RKO (cell line): ENCODE results near the gene HSPH1.
A peak's percentile ranks its signal among the peaks of the same experiment; 100 is the strongest.

Experiments used
- DNase-seq: peaks from one replicate; pipeline ENCODE4 v3.0.0-alpha.2; 2016; ENCODE audit warnings: low spot score

The HSPH1 gene

GRCh38 chr13:31161557-31162150 lies at the start of gene HSPH1:
TSS of gene HSPH1 (minus strand) at chr13:31161904. CDS start at chr13:31161582, 322 bp downstream.
- DNase-seq: peak; percentile 98

GRCh38 chr13:31209841-31210210 lies 48.1 kb upstream of the HSPH1 start:
- no peak for DNase-seq

DNA sequence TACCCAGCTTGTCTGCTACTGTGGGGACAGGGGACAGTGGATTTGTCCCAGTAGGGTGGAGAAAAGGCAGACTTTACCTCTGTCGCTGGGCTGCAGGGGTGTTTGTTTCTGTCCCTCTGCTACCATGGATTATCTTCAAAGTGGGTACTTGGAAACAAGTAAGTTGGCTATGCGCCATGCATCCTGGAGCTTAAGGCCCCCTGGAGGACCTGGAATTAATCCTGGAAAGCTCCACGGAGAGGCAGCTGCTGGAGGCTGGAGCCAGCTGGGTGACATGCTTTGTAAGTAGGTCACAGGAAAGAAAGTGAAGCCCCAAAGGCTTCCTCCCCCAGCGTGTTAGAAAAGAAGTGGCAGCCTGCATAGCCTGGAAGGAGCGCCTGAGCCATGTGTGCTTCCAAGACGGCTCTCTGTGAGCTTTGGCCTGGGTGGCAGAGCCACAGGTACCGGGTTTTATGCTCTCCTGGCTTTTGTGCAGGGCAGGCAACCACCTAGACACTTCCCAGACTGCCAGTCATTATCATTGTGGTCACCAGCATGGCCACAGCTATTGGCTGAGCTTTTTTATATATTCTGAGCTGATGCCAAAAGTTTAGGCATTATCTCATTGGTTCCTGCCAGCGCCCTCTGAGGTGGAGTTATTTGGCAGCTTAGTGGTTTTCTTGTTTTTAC lies 47.6 kb upstream of the HSPH1 start:
- DNase-seq: no peak

- DNase-seq: no peak
Observed at GRCh38 chr13:31208559-31209122, 46.9 kb upstream of the HSPH1 start.

- DNase-seq: no peak
Observed at GRCh38 chr13:31207661-31208552, 46.2 kb upstream of the HSPH1 start.

DNA sequence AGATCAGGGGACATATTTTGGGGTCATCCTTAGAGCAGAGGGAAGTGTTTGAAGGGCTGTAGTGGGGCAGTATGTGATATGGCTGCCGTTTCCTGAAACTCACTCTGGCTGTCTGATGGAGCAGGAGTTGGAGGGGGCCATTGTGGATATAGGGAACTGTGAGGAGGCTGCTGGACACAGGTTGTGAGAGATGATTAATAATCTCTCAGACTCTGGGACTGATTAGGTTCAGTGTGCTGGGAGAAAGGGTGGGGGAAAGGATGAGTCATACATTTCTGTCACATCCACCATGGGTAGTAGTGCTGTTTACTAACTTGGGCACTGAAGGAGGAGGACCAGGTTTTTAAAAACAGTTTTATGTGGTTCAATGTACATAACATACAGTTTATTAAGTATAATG lies 42.9 kb upstream of the HSPH1 start:
- peak; percentile 66 for DNase-seq

GRCh38 chr13:31201341-31202031 lies 39.8 kb upstream of the HSPH1 start:
- peak; percentile 68 for DNase-seq

DNA sequence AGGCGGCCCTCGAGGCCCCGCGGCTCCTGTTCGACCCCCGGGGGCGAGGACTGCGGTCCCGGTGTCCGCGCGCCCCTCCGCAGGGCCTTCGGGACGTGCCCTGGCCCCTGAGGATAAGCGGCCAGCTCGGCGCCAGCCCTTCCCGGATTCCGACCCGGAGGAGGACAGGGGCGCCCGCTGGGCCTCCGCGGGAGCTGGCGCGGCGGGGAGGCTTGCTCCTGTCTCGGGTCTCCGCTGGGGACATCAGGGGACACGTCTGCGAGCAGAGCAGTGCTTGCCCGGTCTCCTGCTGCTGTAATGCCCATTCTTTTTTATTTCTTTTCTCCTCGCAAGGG lies 38.9 kb upstream of the HSPH1 start:
- DNase-seq: peak; percentile 36

- peak; percentile 81 for DNase-seq
Observed at GRCh38 chr13:31199849-31200636, 38.3 kb upstream of the HSPH1 start, which contains the start of gene B3GLCT. TSS of gene B3GLCT (plus strand) at chr13:31199975. CDS start at chr13:31200085, 110 bp downstream.

DNA sequence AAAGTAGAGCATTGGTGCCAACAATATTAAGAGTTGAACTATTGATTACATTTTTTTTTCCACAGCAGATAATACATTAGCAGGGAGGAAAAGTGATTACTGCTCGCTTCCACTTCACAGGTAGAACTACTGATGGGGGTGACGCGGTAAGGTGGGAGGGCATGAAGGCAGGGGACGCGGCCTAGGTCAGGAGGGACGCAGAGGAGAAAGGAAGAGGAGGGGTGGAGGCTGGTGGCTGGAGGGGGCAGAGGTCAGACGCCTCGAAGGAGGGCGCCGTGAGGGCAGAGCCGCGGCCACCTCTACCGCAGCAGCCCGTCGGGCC lies 37.8 kb upstream of the HSPH1 start:
- DNase-seq: no peak

- DNase-seq: no peak
Observed at GRCh38 chr13:31198519-31198918, 36.8 kb upstream of the HSPH1 start.

DNA sequence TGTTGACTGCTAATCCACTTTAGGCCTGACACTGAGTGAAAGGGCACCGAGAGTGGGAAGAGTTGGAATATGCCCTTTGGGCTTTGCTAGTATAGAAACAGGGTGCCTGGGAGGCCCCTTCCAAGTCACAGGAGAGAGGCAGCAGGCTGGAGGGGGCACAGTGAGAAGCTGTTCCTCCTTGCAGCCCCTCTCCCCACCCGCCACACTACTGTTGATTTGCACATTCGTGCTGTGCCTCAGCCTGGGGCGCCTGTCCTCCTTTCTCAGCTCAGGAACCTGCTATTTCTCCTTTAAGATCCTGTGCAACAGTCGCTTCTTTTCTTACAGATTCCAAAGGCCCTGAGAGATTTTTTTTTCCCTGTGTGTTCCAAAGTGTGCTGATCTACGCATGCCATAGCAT lies 35.3 kb upstream of the HSPH1 start:
- DNase-seq: no peak

DNA sequence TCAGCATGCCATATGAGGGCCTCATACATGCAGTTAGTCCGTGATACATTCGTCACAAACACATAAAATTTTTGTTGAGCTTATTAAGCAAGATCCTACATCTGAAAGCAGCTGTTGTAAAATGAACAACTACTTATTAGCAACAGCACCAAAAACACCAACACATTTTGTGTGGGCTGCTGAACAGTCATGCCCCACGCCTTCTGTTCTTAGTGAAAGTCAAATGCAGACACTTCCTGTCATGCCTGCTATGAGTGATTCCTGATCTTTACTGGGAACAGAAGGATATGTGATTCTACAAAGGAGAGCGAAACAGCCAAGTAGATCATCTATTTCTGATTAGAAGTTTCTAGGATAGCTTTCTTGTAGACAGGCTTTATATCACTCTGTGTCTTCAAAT lies 33.9 kb upstream of the HSPH1 start:
- DNase-seq: no peak

GRCh38 chr13:31192306-31192705 lies 30.6 kb upstream of the HSPH1 start:
- DNase-seq: no peak

DNA sequence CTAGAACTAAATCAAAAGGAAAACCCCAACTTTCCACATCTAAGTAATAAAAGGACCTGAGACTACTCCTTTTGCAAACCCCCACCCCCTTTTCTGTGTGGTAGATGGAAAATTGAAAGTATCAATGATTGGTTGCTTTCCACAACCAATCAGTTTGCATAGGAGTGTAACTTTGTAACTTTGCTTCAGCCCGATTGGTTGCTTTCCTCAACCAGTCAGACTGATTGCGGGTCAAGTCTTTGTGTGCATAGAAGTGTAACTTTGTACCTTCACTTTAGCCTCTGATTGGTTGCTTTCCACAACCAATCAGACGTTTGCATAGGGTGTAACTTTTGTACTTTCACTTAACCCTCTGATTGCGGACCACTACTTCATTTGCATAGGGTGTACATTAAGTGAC lies 30.0 kb upstream of the HSPH1 start:
- no peak for DNase-seq

- no peak for DNase-seq
Observed at GRCh38 chr13:31184981-31185645, 23.4 kb upstream of the HSPH1 start.

DNA sequence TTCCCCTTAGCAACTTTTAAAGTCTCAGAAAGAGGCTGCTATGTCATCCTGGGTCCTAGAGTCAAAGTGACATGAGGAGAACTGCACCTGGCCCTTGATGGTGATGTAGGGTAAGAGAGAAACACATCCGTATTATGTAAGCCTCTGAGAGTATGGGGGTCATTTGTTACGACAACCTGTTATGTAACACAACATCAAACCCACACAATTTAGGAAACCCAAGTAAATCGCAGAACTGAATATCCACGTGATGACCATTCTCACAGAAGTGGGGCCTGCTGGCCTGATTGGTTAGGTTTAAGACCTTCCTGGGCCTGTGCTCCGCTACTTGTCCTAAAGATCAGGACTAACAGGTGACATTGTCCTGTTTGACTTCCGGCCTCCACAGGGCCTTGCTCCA lies 22.7 kb upstream of the HSPH1 start:
- DNase-seq: no peak

- DNase-seq: no peak
Observed at GRCh38 chr13:31182987-31183386, 21.3 kb upstream of the HSPH1 start.

GRCh38 chr13:31179754-31180153 lies 18.1 kb upstream of the HSPH1 start:
- no peak for DNase-seq

DNA sequence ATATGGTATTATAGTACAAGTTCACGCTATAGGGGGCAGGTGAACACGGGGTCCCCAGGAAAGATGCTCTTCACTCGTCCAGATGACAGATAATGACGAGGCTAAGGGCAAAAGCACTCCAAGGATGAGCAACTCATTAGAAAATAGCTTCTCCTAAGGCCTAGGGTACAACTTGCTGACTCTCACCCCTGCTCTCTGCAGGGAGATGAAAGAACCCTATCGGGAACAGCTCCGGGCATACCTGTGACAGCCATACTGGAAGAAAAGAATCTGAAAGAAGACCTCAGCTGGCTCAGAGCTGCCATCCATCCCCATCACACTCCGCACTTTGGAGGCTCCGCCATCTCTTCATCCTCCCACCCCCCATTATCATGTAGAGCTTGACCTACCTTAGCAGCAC lies 17.5 kb upstream of the HSPH1 start:
- DNase-seq: no peak
